GM12878 (cell line): ENCODE measurements around the gene IL34. TPM values are rescaled to one million over a fixed set of nuclear protein-coding genes. Genes with fewer than 3 reads are reported as not detected.

ENCODE experiments used
- ATAC-seq: fragments of 200-7000 bp; cut with Tn5 transposase; 3 replicates; pipeline ENCODE4 v1.9.1; 2020; ENCODE audit warnings: mild to moderate bottlenecking, moderate library complexity
- BruUV-seq: library from RNA; stranded (reverse); fragments of 400-500 nt; replicated peaks from 2 replicates; lab custom pipeline; 2021; lab: Mats Ljungman, UMichigan
- CTCF ChIA-PET: fragments of 300-600 bp; sonication (Branson Sonifier 250); formaldehyde crosslinking; extraction: SDS; loops from one replicate; lab custom pipeline; 2021; ENCODE audit warnings: inconsistent platforms; lab: Yijun Ruan, JAX
- POLR2A ChIA-PET: fragments of 350-600 bp; formaldehyde crosslinking; extraction: SDS; loops from one replicate; lab custom pipeline; 2021; ENCODE audit warnings: inconsistent platforms; lab: Charles Lee
- RAD21 ChIA-PET: fragments of 300-600 bp; sonication (Branson Sonifier 250); formaldehyde crosslinking; loops from one replicate; lab custom pipeline; 2023; ENCODE audit warnings: antibody characterized with exemption; ENCODE audit not compliant: unreplicated experiment; lab: Charles Lee
- SMC1A ChIA-PET: fragments of 300-600 bp; sonication (Branson Sonifier 250); formaldehyde crosslinking; loops from one replicate; lab custom pipeline; 2023; ENCODE audit not compliant: unreplicated experiment, uncharacterized antibody; lab: Charles Lee
- DNase-seq: peaks from one replicate; pipeline ENCODE4 v3.0.0-alpha.2; 2011; ENCODE audit warnings: low read depth, low spot score
- FAIRE-seq: peaks from 3 replicates; lab custom pipeline; 2011; peaks lifted over from hg19 to GRCh38; lab: Jason Lieb, UNC
- H2AFZ ChIP-seq: 2 replicates; pipeline ENCODE4 v1.6.0; 2011; ENCODE audit warnings: low read depth, low read length, control low read depth; ENCODE audit not compliant: control insufficient read depth
- H3K27ac ChIP-seq: 2 replicates; pipeline ENCODE4 v1.5.1; 2011; ENCODE audit warnings: control low read depth; ENCODE audit not compliant: control insufficient read depth, insufficient read depth
- H3K27me3 ChIP-seq, 2 experiments: replicated peaks in 1 of 2; 2 replicates each; pipeline versions ENCODE4 v1.6.0 to v1.6.1; 2011; ENCODE audit warnings: low read length in 1 of 2; ENCODE audit not compliant: control insufficient read depth in 2 of 2, insufficient read depth in 2 of 2
- H3K36me3 ChIP-seq, 2 experiments: 2 replicates each; pipeline ENCODE4 v1.5.1; 2011; ENCODE audit warnings: low read length in 1 of 2; ENCODE audit not compliant: control insufficient read depth in 2 of 2, insufficient read depth in 2 of 2
- H3K4me1 ChIP-seq: 2 replicates; pipeline ENCODE4 v1.6.1; 2011; ENCODE audit warnings: mild to moderate bottlenecking, low read length, moderate library complexity, mixed read lengths; ENCODE audit not compliant: control insufficient read depth, insufficient read depth
- H3K4me2 ChIP-seq: 2 replicates; pipeline ENCODE4 v1.6.0; 2011; ENCODE audit warnings: control low read depth; ENCODE audit not compliant: control insufficient read depth, insufficient read depth
- H3K4me3 ChIP-seq: fragments of 200-600 bp; sonication (generic); 2 replicates; pipeline ENCODE4 v1.5.1; 2016
- H3K79me2 ChIP-seq: 2 replicates; pipeline ENCODE4 v1.6.0; 2011; ENCODE audit warnings: low read length; ENCODE audit not compliant: control insufficient read depth, insufficient read depth
- H3K9ac ChIP-seq: 2 replicates; pipeline ENCODE4 v1.8.0; 2011; ENCODE audit warnings: low read length, control low read depth, mixed read lengths; ENCODE audit not compliant: control insufficient read depth, insufficient read depth
- H3K9me3 ChIP-seq: replicated peaks from 3 replicates; pipeline ENCODE4 v1.5.1; 2011; ENCODE audit warnings: mild to moderate bottlenecking, low read length; ENCODE audit not compliant: control insufficient read depth, insufficient read depth
- H4K20me1 ChIP-seq: 2 replicates; pipeline ENCODE4 v1.6.0; 2011; ENCODE audit not compliant: control insufficient read depth, insufficient read depth
- BCL11A ChIP-seq: IDR thresholded peaks from 2 replicates; pipeline ENCODE4 v1.6.1; 2011; ENCODE audit warnings: low read depth, low read length
- ESRRA ChIP-seq: IDR thresholded peaks from 2 replicates; pipeline ENCODE4 v1.6.1; 2012; ENCODE audit warnings: mild to moderate bottlenecking, low read length, improper control_type of control experiment
- ETV6 ChIP-seq, 2 experiments: fragments of 450-650 bp in 1 of 2; IDR thresholded peaks in 1 of 2; conservative IDR thresholded peaks in 1 of 2; 2 replicates each; pipeline ENCODE4 v1.6.1; 2014; ENCODE audit warnings: antibody characterized with exemption in 1 of 2, borderline replicate concordance in 1 of 2, low read depth in 1 of 2, mild to moderate bottlenecking in 1 of 2, moderate library complexity in 1 of 2
- HCFC1 ChIP-seq: fragments of 150-350 bp; IDR thresholded peaks from 2 replicates; pipeline ENCODE4 v1.6.1; 2014; ENCODE audit warnings: low read length
- HDAC2 ChIP-seq: fragments of 200-600 bp; sonication (generic); IDR thresholded peaks from 2 replicates; pipeline ENCODE4 v1.6.1; 2017
- IKZF1 ChIP-seq: fragments of 450-650 bp; conservative IDR thresholded peaks from 2 replicates; pipeline ENCODE4 v1.6.1; 2017; ENCODE audit warnings: antibody characterized with exemption, mild to moderate bottlenecking
- IRF4 ChIP-seq: IDR thresholded peaks from 2 replicates; pipeline ENCODE4 v1.6.1; 2011; ENCODE audit warnings: low read depth, low read length
- JUNB ChIP-seq: IDR thresholded peaks from 2 replicates; pipeline ENCODE4 v1.6.1; 2016; ENCODE audit warnings: antibody characterized with exemption, mild to moderate bottlenecking
- NR2C2 ChIP-seq: IDR thresholded peaks from 2 replicates; pipeline ENCODE4 v1.6.1; 2011; ENCODE audit warnings: borderline replicate concordance, low read depth; ENCODE audit not compliant: control insufficient read depth, insufficient read length
- POLR2AphosphoS2 ChIP-seq: IDR thresholded peaks from 2 replicates; pipeline ENCODE4 v1.6.1; 2011; ENCODE audit warnings: low read depth, mild to moderate bottlenecking, low read length, improper control_type of control experiment, moderate library complexity
- SP1 ChIP-seq: IDR thresholded peaks from one replicate; pipeline ENCODE4 v1.6.1; 2011; ENCODE audit warnings: low read depth, low read length
- ZNF207 ChIP-seq: fragments of 450-650 bp; IDR thresholded peaks from 2 replicates; pipeline ENCODE4 v1.6.1; 2014; ENCODE audit warnings: antibody characterized with exemption, mild to moderate bottlenecking, borderline replicate concordance
- ZSCAN29 ChIP-seq: fragments of 450-650 bp; IDR thresholded peaks from 2 replicates; pipeline ENCODE4 v1.6.1; 2017; ENCODE audit warnings: mild to moderate bottlenecking, moderate library complexity
- ZZZ3 ChIP-seq: IDR thresholded peaks from 2 replicates; pipeline ENCODE4 v1.6.1; 2011; ENCODE audit warnings: low read depth; ENCODE audit not compliant: control insufficient read depth, insufficient read length
- WGBS: methylation state at CpG from one replicate; pipeline ENCODE4 v1.1.6; 2016; ENCODE audit warnings: low lambda C conversion rate; ENCODE audit not compliant: insufficient replicate concordance, insufficient coverage; ENCODE audit errors: missing lambda C conversion rate; 5-methylcytosine and 5-hydroxymethylcytosine counted together
- in situ Hi-C: fragments of 300-500 bp; cut with MboI; formaldehyde crosslinking; loops from 9 replicates; pipeline ENCODE4 v1.14.3; 2018; ENCODE audit warnings: mixed read lengths
- intact Hi-C: fragments of 100-400 bp; cut with micrococcal nuclease; formaldehyde crosslinking; loops from one replicate; pipeline ENCODE4 v1.14.2; 2022; ENCODE audit not compliant: unreplicated experiment
- polyA plus RNA-seq, 11 experiments: library from polyadenylated mRNA; depleted of rRNA in 4 of 11; unstranded in 6 of 11; stranded (reverse) in 5 of 11; fragments of >200 nt; fragmentation: Nextera tagmentation in 4 of 11; fragmentation: Illumina TruSeq in 1 of 11; extraction: Ambion mirVana in 4 of 11; extraction: Trizol in 1 of 11; gene quantifications; 1 replicate in 1 of 11; 2 replicates in 10 of 11; pipeline versions ENCODE4 v1.2.1 to v1.2.3, GENCODE V29; 2011 to 2016; ENCODE audit warnings: inconsistent platforms in 2 of 11, missing spikeins in 2 of 11, low read depth in 1 of 11
- total RNA-seq, 4 experiments: library from RNA; depleted of rRNA in 3 of 4; stranded (reverse); fragments of >200 nt in 3 of 4; fragmentation: Illumina TruSeq in 1 of 4; extraction: Trizol in 1 of 4; gene quantifications; 2 replicates each; pipeline versions ENCODE4 v1.2.1 to v1.2.3, GENCODE V29; 2013 to 2021
- TF ChIP-seq, protein P1 (sequence below): fragments of 450-650 bp; IDR thresholded peaks from 2 replicates; pipeline ENCODE4 v1.6.1; 2017; ENCODE audit warnings: low read depth, mild to moderate bottlenecking, moderate library complexity
- TF ChIP-seq, protein P2 (sequence below): fragments of 450-650 bp; IDR thresholded peaks from 2 replicates; pipeline ENCODE4 v1.6.1; 2016; ENCODE audit warnings: mild to moderate bottlenecking
- TF ChIP-seq, protein P3 (sequence below): fragments of 450-650 bp; formaldehyde crosslinking; IDR thresholded peaks from 2 replicates; pipeline ENCODE4 v1.4.0; 2020; ENCODE audit warnings: mild to moderate bottlenecking, moderate library complexity

Gene IL34
- total and polyA plus RNA-seq, 10 of the 15 experiments (the other 5 are each of a cell fraction or from before 2014, with no cell fraction given) = 0.27 to 0.40 TPM; not detected in 8

DNA sequence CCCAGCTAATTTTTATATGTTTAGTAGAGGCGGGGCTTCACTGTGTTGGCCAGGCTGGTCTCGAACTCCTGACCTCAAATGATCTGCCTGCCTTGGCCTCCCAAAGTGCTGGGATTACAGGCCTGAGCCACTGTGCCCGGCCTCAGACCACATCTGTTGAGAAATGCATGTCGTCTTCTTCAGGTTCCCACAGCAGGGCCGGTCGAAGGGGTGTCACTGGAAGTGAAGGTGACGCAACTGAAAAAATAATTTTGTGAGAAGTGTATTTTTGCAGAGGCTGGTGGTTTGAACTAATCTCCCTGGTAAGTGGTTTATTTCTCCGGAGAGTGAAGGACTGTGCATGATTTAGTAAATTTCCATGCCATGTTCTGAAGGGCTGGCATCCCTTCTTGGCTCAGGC is 33.4 kb upstream of the IL34 start (continued):
- TF ChIP-seq IKZF1 (no peak), SP1 (no peak)
- TF ChIP-seq, protein P1, sequence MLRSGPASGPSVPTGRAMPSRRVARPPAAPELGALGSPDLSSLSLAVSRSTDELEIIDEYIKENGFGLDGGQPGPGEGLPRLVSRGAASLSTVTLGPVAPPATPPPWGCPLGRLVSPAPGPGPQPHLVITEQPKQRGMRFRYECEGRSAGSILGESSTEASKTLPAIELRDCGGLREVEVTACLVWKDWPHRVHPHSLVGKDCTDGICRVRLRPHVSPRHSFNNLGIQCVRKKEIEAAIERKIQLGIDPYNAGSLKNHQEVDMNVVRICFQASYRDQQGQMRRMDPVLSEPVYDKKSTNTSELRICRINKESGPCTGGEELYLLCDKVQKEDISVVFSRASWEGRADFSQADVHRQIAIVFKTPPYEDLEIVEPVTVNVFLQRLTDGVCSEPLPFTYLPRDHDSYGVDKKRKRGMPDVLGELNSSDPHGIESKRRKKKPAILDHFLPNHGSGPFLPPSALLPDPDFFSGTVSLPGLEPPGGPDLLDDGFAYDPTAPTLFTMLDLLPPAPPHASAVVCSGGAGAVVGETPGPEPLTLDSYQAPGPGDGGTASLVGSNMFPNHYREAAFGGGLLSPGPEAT = no peak
- TF ChIP-seq, protein P2, sequence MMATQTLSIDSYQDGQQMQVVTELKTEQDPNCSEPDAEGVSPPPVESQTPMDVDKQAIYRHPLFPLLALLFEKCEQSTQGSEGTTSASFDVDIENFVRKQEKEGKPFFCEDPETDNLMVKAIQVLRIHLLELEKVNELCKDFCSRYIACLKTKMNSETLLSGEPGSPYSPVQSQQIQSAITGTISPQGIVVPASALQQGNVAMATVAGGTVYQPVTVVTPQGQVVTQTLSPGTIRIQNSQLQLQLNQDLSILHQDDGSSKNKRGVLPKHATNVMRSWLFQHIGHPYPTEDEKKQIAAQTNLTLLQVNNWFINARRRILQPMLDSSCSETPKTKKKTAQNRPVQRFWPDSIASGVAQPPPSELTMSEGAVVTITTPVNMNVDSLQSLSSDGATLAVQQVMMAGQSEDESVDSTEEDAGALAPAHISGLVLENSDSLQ = no peak
- TF ChIP-seq, all 136 proteins: peak for 0

DNA sequence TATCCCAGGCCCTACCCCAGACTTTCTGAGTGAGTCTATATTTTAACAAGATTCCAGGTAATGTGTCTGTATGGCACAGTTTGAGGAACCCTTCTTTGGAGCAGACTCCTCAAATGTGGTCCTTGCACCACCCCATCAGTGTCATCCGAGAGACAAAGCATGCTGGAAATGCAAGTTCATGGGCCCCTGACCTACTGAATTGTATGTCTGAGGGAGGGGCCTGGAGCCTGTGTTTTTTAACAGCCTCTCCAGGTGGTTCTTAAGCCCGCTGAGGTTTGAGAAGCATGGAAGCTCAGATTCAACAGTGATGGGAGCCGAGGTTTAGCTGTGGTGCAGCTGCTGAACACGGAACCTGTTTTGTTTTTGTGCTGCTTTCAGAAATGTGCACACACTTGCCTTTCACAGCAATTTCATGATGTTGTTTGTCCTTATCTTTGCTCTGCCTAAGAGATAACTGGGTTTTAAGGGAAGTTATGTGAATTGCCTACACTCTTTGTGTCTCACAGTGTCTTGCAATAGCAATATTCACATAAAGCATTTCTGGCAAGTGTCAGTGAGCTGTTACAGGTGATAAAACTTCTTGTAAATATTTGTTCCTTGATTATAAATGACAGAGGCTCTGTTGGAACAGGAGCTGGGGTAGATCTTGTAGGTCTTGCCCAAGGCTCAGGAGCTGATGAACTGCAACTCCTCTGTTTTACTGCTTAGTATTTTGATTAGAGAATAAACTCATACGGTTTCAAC is 32.0 kb upstream of the IL34 start:
- no peaks in the 10 kb centered on the region for H3K27me3 ChIP-seq
- H3K36me3 ChIP-seq = no peaks in the 10 kb centered on the region
- ChIA-PET SMC1A (interaction anchor here (0.8 kb wide), 1 partner anchor 17 kb away, joined by 3 read pairs; no protein-coding TSS in a partner anchor), CTCF (interaction anchor here (0.6 to 2.3 kb wide), 2 partner anchors 39 to 315 kb away, joined by 3 to 6 read pairs; no protein-coding TSS in a partner anchor), RAD21 (no interaction called here), POLR2A (no interaction called here)
- H3K9ac ChIP-seq = no peak overlapping the region
- intact Hi-C loops = no loop called here
- BruUV-seq = no TSS peak
- DNase-seq (no peak), ATAC-seq (no peak), FAIRE-seq (no peak)
- in situ Hi-C loops = no loop called here
- H3K27ac ChIP-seq = no peak overlapping the region
- H3K4me2 ChIP-seq = no peak overlapping the region
- no peaks in the 10 kb centered on the region for H3K4me1 ChIP-seq
- no peak overlapping the region for H2AFZ ChIP-seq
- H4K20me1 ChIP-seq = no peaks in the 10 kb centered on the region
- no peaks in the 10 kb centered on the region for H3K9me3 ChIP-seq
- H3K4me3 ChIP-seq = no peak overlapping the region
- H3K79me2 ChIP-seq = no peaks in the 10 kb centered on the region
- WGBS = 33% methylated on average over 5 of the region's 5 CpGs
- TF ChIP-seq ZSCAN29 = no peak
- no peak for TF ChIP-seq JUNB
- no peak for TF ChIP-seq HCFC1
- TF ChIP-seq HDAC2 = no peak
- TF ChIP-seq POLR2AphosphoS2 = no peak
- TF ChIP-seq, protein P3, sequence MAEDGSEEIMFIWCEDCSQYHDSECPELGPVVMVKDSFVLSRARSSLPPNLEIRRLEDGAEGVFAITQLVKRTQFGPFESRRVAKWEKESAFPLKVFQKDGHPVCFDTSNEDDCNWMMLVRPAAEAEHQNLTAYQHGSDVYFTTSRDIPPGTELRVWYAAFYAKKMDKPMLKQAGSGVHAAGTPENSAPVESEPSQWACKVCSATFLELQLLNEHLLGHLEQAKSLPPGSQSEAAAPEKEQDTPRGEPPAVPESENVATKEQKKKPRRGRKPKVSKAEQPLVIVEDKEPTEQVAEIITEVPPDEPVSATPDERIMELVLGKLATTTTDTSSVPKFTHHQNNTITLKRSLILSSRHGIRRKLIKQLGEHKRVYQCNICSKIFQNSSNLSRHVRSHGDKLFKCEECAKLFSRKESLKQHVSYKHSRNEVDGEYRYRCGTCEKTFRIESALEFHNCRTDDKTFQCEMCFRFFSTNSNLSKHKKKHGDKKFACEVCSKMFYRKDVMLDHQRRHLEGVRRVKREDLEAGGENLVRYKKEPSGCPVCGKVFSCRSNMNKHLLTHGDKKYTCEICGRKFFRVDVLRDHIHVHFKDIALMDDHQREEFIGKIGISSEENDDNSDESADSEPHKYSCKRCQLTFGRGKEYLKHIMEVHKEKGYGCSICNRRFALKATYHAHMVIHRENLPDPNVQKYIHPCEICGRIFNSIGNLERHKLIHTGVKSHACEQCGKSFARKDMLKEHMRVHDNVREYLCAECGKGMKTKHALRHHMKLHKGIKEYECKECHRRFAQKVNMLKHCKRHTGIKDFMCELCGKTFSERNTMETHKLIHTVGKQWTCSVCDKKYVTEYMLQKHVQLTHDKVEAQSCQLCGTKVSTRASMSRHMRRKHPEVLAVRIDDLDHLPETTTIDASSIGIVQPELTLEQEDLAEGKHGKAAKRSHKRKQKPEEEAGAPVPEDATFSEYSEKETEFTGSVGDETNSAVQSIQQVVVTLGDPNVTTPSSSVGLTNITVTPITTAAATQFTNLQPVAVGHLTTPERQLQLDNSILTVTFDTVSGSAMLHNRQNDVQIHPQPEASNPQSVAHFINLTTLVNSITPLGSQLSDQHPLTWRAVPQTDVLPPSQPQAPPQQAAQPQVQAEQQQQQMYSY (CRISPR knock-in tag) = no peak
- TF ChIP-seq BCL11A = no peak
- TF ChIP-seq ETV6 (conservative IDR thresholded peaks at IDR 0.05 in 1 of 2, IDR thresholded peaks at IDR 0.05 in 1 of 2; ENCODE audit: borderline replicate concordance in 1 of 2, low read depth in 1 of 2) = no peak
- TF ChIP-seq ZZZ3 = no peak
- TF ChIP-seq ESRRA = no peak
- no peak for TF ChIP-seq IRF4
- TF ChIP-seq ZNF207 = no peak
- no peak for TF ChIP-seq NR2C2
